ENCODE results near the gene SLC9A7. TPM values are rescaled to one million over a fixed set of nuclear protein-coding genes. Genes with fewer than 3 reads are reported as not detected.

SLC9A7 gene
- total RNA-seq, 2 experiments from 2014 or later: 2.9 to 3.9 TPM

DNA sequence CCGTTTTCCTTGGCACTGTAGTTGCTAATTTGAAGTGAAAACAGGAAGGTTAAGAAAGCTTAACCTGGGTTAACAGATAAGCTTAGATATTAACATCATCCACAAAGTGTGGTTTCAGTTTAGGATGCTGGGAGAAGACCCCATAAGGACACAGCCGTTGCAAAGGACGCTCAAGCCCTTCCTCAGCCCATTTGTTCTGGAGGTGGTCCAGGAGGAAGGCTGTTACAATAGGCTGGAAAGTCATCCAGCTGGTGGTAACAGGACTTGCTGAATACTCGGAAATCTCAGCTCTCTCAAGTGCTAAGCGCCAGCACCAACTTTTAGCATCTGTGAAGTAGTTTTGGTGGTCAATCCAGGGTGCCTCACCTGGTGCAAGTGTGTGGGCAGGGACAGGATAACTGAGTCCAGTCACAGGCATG lies 171.2 kb downstream of the SLC9A7 start:
- Mint-ChIP-seq H3K4me1 (peaks cover 16% of the 10 kb centered on the region), H3K27ac (peak overlapping the region; percentile 86), H3K27me3 (no peaks in the 10 kb centered on the region), H3K36me3 (peaks cover 7% of the 10 kb centered on the region), H3K9me3 (no peaks in the 10 kb centered on the region), H3K4me3 (peak overlapping the region; percentile 66)
- POLR2A ChIA-PET: interaction anchor here (0.6 to 1.5 kb wide), 5 partner anchors 11 to 87 kb away, joined by 3 to 5 read pairs (median 4); no protein-coding TSS in a partner anchor
- DNase-seq: no peak
- no peak for ATAC-seq (ENCODE audit: low read depth)

DNA sequence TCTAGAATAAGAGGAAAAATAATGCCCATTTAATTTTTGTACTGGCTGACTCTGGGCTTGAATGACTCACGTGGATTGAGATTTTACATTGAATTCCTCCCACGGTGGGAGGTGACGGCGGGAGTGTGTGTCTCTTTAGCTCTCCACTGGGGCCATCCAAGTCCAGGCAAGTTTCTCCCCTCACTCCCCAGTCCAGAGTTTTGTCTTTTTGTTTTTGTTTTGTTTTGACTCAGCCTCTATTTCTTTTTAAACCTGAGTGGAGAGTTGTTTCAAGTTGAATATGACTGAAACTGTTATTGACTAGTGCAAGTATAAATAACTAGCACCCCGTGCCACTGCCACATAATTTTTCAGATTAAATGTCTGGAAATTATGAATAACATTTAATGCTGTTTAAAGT lies 171.8 kb downstream of the SLC9A7 start:
- Mint-ChIP-seq H3K36me3 (peaks cover 6% of the 10 kb centered on the region), H3K4me3 (no peak overlapping the region), H3K27ac (peak overlapping the region; percentile 45), H3K4me1 (peaks cover 16% of the 10 kb centered on the region), H3K27me3 (no peaks in the 10 kb centered on the region), H3K9me3 (no peaks in the 10 kb centered on the region)
- ATAC-seq (ENCODE audit: low read depth) (peak; percentile 30), DNase-seq (no peak)
- POLR2A ChIA-PET: interaction anchor here (0.6 to 1.5 kb wide), 4 partner anchors 11 to 88 kb away, joined by 3 to 4 read pairs (median 4); no protein-coding TSS in a partner anchor

DNA sequence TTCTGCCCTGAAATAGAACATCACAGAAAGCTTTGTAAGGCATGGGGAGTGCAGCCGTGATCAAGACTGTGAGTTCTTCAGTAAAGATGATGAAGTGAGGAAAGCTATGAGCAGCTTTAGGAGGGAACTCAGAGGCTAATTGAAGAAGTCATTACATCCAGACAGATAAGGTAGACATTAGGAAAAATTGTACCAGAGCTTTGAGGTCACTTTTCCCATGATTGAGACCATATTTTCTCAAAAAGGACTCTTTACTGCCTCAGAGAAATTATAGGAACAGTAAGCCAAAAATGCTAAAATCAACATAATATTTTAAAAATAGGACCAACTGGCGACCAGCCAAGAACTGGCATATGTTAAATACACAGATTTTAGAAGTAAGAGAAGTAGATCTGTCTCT lies 174.2 kb downstream of the SLC9A7 start:
- H3K4me1 Mint-ChIP-seq: peaks cover 13% of the 10 kb centered on the region
- POLR2A ChIA-PET: no interaction called here

DNA sequence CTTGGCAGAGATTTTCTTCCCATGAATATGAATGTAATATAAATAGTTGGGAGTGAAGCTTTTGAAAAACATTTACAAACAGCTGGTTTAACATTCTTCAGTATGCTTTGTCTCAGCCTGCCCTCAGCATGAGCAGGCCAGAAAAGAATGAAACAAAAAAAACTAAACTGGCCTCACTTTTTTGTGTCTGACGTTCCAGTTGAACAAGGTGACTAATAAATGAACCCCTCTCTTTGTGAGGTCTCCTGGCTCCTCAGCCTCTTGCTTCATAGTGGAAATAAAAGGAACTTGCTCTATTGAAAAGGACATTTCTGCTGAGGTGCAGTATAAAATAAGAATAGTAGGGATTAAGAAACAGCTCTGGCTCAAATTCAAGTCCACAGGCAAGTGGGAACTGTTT lies 176.0 kb downstream of the SLC9A7 start:
- no peak overlapping the region for H3K27ac Mint-ChIP-seq
- H3K4me3 Mint-ChIP-seq: no peak overlapping the region
- no peaks in the 10 kb centered on the region for H3K9me3 Mint-ChIP-seq
- ATAC-seq (ENCODE audit: low read depth): no peak
- no peaks in the 10 kb centered on the region for H3K27me3 Mint-ChIP-seq
- POLR2A ChIA-PET: no interaction called here
- H3K36me3 Mint-ChIP-seq: peaks cover 6% of the 10 kb centered on the region
- no peak for DNase-seq
- H3K4me1 Mint-ChIP-seq: peaks cover 12% of the 10 kb centered on the region

More for the DNA sequence above, 174.2 kb downstream of the SLC9A7 start:
- no peaks in the 10 kb centered on the region for H3K27me3 Mint-ChIP-seq
- H3K4me3 Mint-ChIP-seq: no peak overlapping the region
- DNase-seq: no peak
- H3K27ac Mint-ChIP-seq: no peak overlapping the region
- H3K9me3 Mint-ChIP-seq: no peaks in the 10 kb centered on the region
- no peak for ATAC-seq (ENCODE audit: low read depth)
- peaks cover 1% of the 10 kb centered on the region for H3K36me3 Mint-ChIP-seq

DNA sequence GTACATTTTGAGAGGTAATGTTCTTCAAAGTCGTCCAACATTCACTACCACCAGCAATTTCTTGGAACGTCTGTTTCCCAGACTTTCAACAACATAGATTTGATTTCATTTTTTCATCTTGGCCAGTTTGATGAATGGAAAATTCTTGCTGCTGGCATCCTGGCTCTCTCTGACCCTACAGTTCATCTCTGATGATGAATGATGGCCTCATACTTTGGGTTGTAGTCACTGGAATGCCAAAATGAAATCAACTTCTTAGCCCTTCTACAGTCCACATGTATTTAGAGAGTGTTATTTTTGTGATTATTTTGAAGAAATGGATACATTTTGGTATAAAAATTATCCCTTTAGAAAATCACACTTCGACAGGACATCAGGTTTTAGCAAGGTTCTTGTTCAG lies 176.6 kb downstream of the SLC9A7 start:
- H3K27me3 Mint-ChIP-seq: no peaks in the 10 kb centered on the region
- DNase-seq (no peak), ATAC-seq (ENCODE audit: low read depth) (no peak)
- H3K9me3 Mint-ChIP-seq: no peaks in the 10 kb centered on the region
- H3K36me3 Mint-ChIP-seq: peaks cover 11% of the 10 kb centered on the region
- POLR2A ChIA-PET: no interaction called here
- no peak overlapping the region for H3K27ac Mint-ChIP-seq
- peaks cover 9% of the 10 kb centered on the region for H3K4me1 Mint-ChIP-seq
- H3K4me3 Mint-ChIP-seq: no peak overlapping the region

DNA sequence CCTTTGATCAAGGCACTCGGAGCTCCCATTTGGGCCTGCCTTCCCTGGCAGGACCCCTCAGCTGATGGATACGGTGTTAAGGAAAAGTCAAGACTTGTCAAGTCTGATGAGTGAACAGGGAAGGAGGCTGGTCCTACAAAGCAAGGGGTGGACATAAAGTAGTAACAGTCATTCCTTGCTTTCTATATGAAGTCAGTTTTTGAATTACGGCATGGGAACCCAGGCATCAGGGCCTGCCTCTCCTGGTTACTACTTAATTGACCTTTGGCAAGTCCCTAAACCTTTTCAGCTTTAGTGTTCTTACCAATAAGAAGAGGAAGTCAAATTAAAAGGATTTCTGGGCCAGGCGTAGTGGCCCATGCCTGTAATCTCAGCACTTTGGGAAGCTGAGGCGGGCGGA lies 178.3 kb downstream of the SLC9A7 start:
- no peak overlapping the region for H3K4me3 Mint-ChIP-seq
- H3K9me3 Mint-ChIP-seq: no peaks in the 10 kb centered on the region
- ATAC-seq (ENCODE audit: low read depth) (no peak), DNase-seq (no peak)
- peaks cover 4% of the 10 kb centered on the region for H3K27me3 Mint-ChIP-seq
- no peak overlapping the region for H3K27ac Mint-ChIP-seq
- POLR2A ChIA-PET: no interaction called here
- H3K4me1 Mint-ChIP-seq: peaks cover 12% of the 10 kb centered on the region
- peaks cover 19% of the 10 kb centered on the region for H3K36me3 Mint-ChIP-seq

DNA sequence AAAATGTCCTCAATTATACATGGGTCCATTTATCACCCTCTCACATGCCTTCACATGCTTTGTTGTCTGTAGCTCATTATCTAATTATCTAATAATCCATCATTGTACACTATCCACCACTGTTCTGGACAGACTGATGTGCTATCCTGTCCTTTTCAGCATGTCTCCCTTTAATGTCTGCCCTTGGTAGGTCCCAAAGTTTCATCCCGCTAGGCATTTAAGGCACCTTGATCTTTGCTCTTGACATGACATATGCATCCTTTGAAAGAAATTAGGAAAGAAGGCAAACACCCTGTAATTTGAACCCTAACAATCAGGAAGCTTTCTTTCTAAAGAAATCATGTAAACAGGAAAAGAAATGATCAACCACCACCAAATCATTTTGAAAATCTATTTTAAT lies 179.7 kb downstream of the SLC9A7 start:
- no peak for ATAC-seq (ENCODE audit: low read depth)
- H3K27me3 Mint-ChIP-seq: peaks cover 4% of the 10 kb centered on the region
- H3K36me3 Mint-ChIP-seq: peaks cover 21% of the 10 kb centered on the region
- H3K27ac Mint-ChIP-seq: no peak overlapping the region
- DNase-seq: no peak
- H3K4me3 Mint-ChIP-seq: no peak overlapping the region
- H3K4me1 Mint-ChIP-seq: peaks cover 13% of the 10 kb centered on the region
- no peaks in the 10 kb centered on the region for H3K9me3 Mint-ChIP-seq
- POLR2A ChIA-PET: no interaction called here

DNA sequence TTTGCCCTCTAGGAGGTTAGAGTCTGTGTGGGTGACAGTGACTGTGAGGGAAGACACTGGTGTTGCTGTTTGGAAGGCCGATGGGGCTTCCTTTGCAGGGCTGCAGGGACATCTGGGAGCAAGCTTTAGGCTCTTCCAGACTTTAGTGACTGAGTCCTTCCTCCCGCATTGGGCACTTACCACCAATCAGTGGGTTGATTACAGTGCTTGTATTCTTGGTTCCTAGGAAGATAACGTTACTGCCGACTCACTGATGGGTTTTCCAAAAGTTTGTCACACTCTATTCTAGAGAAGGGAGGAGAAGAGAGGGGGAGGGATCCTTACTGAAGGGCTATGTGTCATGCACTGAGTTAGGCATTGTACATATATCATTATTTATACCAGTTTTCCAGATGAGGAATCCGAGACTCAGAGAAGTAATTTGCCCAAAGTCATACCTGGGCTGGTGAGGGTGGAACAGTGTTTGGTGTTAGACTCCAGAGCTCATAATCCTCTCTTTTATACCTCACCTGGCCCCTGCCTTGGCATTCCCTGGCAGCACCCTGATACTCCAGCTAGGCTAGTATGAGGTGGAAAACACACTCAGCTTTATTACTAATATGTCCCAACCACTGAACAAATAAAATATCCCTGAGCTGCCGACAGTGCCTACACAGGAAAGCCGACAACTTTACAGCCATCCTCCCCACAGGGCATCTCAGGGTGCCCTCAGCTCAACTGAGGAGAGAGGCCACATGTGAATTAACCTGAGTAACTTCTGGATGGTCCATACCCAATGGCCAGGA lies 181.5 kb downstream of the SLC9A7 start:
- Mint-ChIP-seq H3K27me3 (peaks cover 4% of the 10 kb centered on the region), H3K36me3 (peaks cover 21% of the 10 kb centered on the region), H3K27ac (no peak overlapping the region), H3K4me1 (peaks cover 17% of the 10 kb centered on the region), H3K9me3 (no peaks in the 10 kb centered on the region), H3K4me3 (peak overlapping the region; percentile 37)
- ATAC-seq (ENCODE audit: low read depth) (no peak), DNase-seq (no peak)
- POLR2A ChIA-PET: interaction anchor here (0.7 to 1.1 kb wide), 2 partner anchors 10 to 64 kb away, joined by 4 to 6 read pairs; no protein-coding TSS in a partner anchor

DNA sequence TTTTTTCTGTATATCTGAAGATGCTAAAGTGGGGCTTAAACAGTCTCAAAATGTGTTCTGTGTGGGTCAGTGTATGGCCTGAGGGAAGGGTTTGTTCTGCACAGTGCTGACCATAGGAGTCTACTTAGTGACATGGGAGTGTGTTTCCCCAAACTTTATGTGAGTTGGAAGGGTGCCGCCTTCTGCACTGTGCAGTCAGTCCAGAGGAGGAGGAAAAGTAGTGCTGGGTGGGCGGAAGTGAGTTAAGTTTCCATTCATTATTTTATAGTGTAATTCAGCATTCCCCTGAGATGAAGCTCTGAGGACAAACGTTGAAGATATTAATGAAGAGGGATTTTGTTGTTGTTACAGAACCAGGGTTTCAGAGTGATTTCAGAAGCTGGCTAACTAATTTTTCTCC lies 182.5 kb downstream of the SLC9A7 start:
- DNase-seq: no peak
- POLR2A ChIA-PET: interaction anchor here (0.7 to 1.1 kb wide), 2 partner anchors 11 to 1052 kb away, joined by 4 read pairs; no protein-coding TSS in a partner anchor
- ATAC-seq (ENCODE audit: low read depth): no peak
- Mint-ChIP-seq H3K27ac (no peak overlapping the region), H3K4me3 (peak overlapping the region; percentile 83), H3K9me3 (no peaks in the 10 kb centered on the region), H3K27me3 (peaks cover 4% of the 10 kb centered on the region), H3K36me3 (peaks cover 20% of the 10 kb centered on the region), H3K4me1 (peaks cover 25% of the 10 kb centered on the region)

DNA sequence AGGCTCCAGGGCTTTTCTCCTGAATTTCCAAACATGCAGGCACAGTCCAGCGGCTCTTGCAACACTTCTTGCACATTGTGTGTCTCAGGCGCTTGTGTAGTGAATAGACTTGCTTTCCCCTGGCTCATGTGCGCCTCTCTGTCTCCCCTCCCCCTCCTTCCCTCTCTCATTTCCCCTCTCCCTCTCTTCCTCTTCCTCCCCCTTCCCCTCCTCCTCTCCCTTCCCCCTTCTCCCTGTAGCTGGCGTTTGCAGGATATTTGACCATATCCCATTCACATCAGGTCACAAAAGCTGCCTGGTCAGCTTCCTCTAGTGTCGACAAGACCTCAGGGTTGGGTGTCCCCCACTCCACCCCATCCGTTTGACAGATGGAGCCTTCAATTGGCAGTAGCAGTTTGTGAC lies 182.9 kb downstream of the SLC9A7 start:
- Mint-ChIP-seq H3K27me3 (peaks cover 4% of the 10 kb centered on the region), H3K27ac (no peak overlapping the region), H3K4me3 (peak overlapping the region; percentile 83), H3K4me1 (peaks cover 25% of the 10 kb centered on the region), H3K36me3 (peaks cover 20% of the 10 kb centered on the region), H3K9me3 (no peaks in the 10 kb centered on the region)
- DNase-seq (no peak), ATAC-seq (ENCODE audit: low read depth) (no peak)
- POLR2A ChIA-PET: interaction anchor here (0.7 to 1.2 kb wide), 3 partner anchors 11 to 1053 kb away, joined by 3 to 4 read pairs (median 4); no protein-coding TSS in a partner anchor

DNA sequence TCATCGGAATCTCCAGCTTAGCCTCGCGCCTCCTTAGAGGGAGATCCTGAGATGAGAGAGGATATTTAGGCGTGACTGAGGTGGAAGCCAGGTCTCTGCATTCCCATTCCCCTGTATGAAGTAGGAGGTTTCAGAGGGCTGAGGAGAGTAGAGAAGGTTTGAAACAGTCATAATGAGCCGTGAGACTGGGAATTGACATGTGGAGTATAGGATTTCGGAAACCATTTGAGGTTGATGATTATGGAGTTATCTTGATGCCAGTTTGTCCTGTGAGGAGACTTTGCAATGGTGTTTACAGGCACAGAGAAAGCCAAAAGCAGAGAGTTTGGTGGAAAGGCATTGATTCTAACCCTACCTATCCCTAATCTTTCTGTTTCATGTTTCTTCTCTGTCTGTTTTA lies 183.3 kb downstream of the SLC9A7 start:
- Mint-ChIP-seq H3K9me3 (no peaks in the 10 kb centered on the region), H3K27ac (no peak overlapping the region), H3K4me1 (peaks cover 25% of the 10 kb centered on the region), H3K27me3 (peaks cover 4% of the 10 kb centered on the region), H3K4me3 (peak overlapping the region; percentile 83), H3K36me3 (peaks cover 20% of the 10 kb centered on the region)
- DNase-seq (no peak), ATAC-seq (ENCODE audit: low read depth) (no peak)
- POLR2A ChIA-PET: interaction anchor here (1.2 kb wide), 1 partner anchor 12 kb away, joined by 3 read pairs; no protein-coding TSS in a partner anchor

DNA sequence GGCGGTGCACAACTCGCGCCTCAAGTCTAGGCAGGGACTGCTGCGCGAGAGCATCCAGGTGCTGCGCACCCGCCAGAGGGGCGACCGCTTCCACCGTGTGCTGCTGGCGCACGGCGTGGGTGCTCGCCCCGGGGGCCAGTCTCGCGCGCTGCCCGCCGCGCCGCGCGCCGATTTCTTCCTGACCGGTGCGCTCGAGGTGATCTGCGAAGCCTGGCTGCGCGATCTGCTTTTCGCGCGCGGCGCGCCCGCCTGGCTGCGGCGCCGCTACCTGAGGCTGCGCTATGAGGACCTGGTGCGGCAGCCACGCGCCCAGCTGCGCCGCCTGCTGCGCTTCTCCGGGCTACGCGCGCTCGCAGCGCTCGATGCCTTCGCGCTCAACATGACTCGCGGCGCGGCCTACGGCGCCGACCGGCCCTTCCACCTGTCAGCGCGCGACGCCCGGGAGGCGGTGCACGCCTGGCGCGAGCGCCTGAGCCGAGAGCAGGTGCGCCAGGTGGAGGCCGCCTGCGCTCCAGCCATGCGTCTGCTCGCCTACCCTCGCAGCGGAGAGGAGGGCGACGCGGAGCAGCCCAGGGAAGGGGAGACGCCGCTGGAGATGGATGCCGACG lies 184.0 kb downstream of the SLC9A7 start:
- Mint-ChIP-seq H3K27me3 (peaks cover 4% of the 10 kb centered on the region), H3K9me3 (no peaks in the 10 kb centered on the region), H3K36me3 (peaks cover 20% of the 10 kb centered on the region), H3K4me1 (peaks cover 25% of the 10 kb centered on the region), H3K4me3 (peak overlapping the region; percentile 83), H3K27ac (peak overlapping the region; percentile 61)
- POLR2A ChIA-PET: interaction anchor here (0.8 to 1.2 kb wide), 2 partner anchors 13 to 36 kb away, joined by 3 read pairs; no protein-coding TSS in a partner anchor
- DNase-seq (peak; percentile 63), ATAC-seq (ENCODE audit: low read depth) (peak; percentile 29)

DNA sequence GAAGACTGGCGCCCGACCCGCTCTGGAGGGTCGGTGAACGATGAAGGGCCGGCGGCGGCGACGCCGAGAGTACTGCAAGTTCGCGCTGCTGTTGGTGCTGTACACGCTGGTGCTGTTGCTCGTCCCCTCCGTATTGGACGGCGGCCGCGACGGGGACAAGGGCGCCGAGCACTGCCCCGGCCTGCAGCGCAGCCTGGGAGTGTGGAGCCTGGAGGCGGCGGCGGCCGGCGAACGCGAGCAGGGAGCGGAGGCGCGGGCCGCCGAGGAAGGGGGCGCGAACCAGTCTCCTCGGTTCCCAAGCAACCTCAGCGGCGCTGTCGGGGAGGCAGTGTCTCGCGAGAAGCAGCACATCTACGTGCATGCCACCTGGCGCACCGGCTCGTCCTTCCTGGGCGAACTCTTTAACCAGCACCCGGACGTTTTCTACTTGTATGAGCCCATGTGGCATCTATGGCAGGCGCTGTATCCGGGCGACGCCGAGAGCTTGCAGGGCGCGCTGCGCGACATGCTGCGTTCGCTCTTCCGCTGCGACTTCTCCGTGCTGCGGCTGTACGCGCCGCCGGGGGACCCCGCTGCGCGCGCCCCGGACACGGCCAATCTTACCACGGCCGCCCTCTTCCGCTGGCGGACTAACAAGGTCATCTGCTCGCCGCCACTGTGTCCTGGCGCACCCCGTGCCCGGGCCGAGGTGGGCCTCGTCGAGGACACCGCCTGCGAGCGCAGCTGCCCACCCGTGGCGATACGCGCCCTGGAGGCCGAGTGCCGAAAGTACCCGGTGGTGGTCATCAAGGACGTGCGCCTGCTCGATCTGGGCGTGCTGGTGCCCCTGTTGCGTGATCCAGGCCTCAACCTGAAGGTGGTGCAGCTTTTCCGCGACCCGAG lies 184.8 kb downstream of the SLC9A7 start:
- H3K4me3 Mint-ChIP-seq: peak overlapping the region; percentile 83
- H3K9me3 Mint-ChIP-seq: no peaks in the 10 kb centered on the region
- peaks cover 21% of the 10 kb centered on the region for H3K4me1 Mint-ChIP-seq
- ATAC-seq (ENCODE audit: low read depth) (peak; percentile 53), DNase-seq (peak; percentile 71)
- H3K27me3 Mint-ChIP-seq: peaks cover 4% of the 10 kb centered on the region
- H3K27ac Mint-ChIP-seq: peak overlapping the region; percentile 66
- H3K36me3 Mint-ChIP-seq: peaks cover 15% of the 10 kb centered on the region
- POLR2A ChIA-PET: interaction anchor here (0.8 kb wide), 1 partner anchor 37 kb away, joined by 3 read pairs; no protein-coding TSS in a partner anchor
